ENCODE measurements around the gene USO1. TPM values are rescaled to one million over a fixed set of nuclear protein-coding genes. Genes with fewer than 3 reads are reported as not detected.
A peak's percentile ranks its signal among the peaks of the same experiment; 100 is the strongest.

The USO1 gene
- 41.3 and 41.7 TPM in 2 replicates for total RNA-seq

- intact Hi-C loops (cut with micrococcal nuclease): loop anchor here (1.0 to 10.0 kb wide), 11 partner anchors 26 to 1433 kb away; partner anchors contain the start of genes AREG, CCNG2, CDKL2 and G3BP2
- H3K4me1 Mint-ChIP-seq: peaks cover 52% of the 10 kb centered on the region
- no peaks in the 10 kb centered on the region for H3K9me3 Mint-ChIP-seq
Measured at GRCh38 chr4:75724066-75724866, at the start of gene USO1. Gene USO1 (plus strand): TSS chr4:75724577. CDS start chr4:75724820, 243 bp downstream.

GRCh38 chr4:75675004-75675531 is 49.3 kb upstream of the USO1 start:
- no peak overlapping the region for H3K27ac Mint-ChIP-seq
- no peaks in the 10 kb centered on the region for H3K27me3 Mint-ChIP-seq
- DNase-seq (no peak), ATAC-seq (ENCODE audit: low read depth) (no peak)
- CTCF ChIA-PET: interaction anchor here (0.7 kb wide), 1 partner anchor 49 kb away, joined by 3 read pairs; the partner anchor contains the start of gene USO1
- peaks cover 13% of the 10 kb centered on the region for H3K36me3 Mint-ChIP-seq (ENCODE audit: low read depth)
- H3K4me3 Mint-ChIP-seq: no peak overlapping the region
- POLR2A ChIA-PET: interaction anchor here (0.6 to 7.4 kb wide), 3 partner anchors 22 to 49 kb away, joined by 3 to 90 read pairs (median 50); partner anchors contain the start of gene USO1
- intact Hi-C loops (cut with micrococcal nuclease): no loop called here
- H3K9me3 Mint-ChIP-seq: no peaks in the 10 kb centered on the region
- peaks cover 31% of the 10 kb centered on the region for H3K4me1 Mint-ChIP-seq
- no peak for TF ChIP-seq CTCF (IDR thresholded peaks at IDR 0.05)

More at GRCh38 chr4:75724066-75724866, at the start of gene USO1:
- Mint-ChIP-seq H3K27me3 (no peaks in the 10 kb centered on the region), H3K4me3 (peak within 1 kb of the TSS; percentile 100), H3K36me3 (ENCODE audit: low read depth) (peaks cover 12% of the 10 kb centered on the region), H3K27ac (peak within 1 kb of the TSS; percentile 99)
- POLR2A ChIA-PET: interaction anchor here (0.6 to 3.7 kb wide), 22 partner anchors 10 to 462 kb away, joined by 3 to 90 read pairs (median 4); partner anchors contain the start of genes CDKL2, G3BP2, NAAA and RCHY1
- CTCF ChIA-PET: interaction anchor here (0.7 to 2.6 kb wide), 13 partner anchors 11 to 209 kb away, joined by 3 to 20 read pairs (median 4); partner anchors contain the start of genes G3BP2, RCHY1 and THAP6
- peak; percentile 23 for TF ChIP-seq CTCF (IDR thresholded peaks at IDR 0.05)
- DNase-seq: peak; percentile 99
- ATAC-seq (ENCODE audit: low read depth): peak; percentile 95

GRCh38 chr4:75678473-75678872 is 45.9 kb upstream of the USO1 start:
- Mint-ChIP-seq H3K9me3 (no peaks in the 10 kb centered on the region), H3K36me3 (ENCODE audit: low read depth) (peaks cover 2% of the 10 kb centered on the region), H3K27ac (no peak overlapping the region), H3K4me3 (no peak overlapping the region), H3K4me1 (peaks cover 12% of the 10 kb centered on the region), H3K27me3 (no peaks in the 10 kb centered on the region)
- DNase-seq (no peak), ATAC-seq (ENCODE audit: low read depth) (no peak)
- ChIA-PET POLR2A (no interaction called here), CTCF (no interaction called here)
- TF ChIP-seq CTCF (IDR thresholded peaks at IDR 0.05): no peak
- intact Hi-C loops (cut with micrococcal nuclease): no loop called here

GRCh38 chr4:75678965-75679364 is 45.4 kb upstream of the USO1 start:
- POLR2A ChIA-PET: no interaction called here
- CTCF ChIA-PET: no interaction called here
- H3K27ac Mint-ChIP-seq: no peak overlapping the region

More at GRCh38 chr4:75678965-75679364, 45.4 kb upstream of the USO1 start:
- Mint-ChIP-seq H3K27me3 (no peaks in the 10 kb centered on the region), H3K4me3 (no peak overlapping the region), H3K4me1 (peaks cover 7% of the 10 kb centered on the region), H3K9me3 (no peaks in the 10 kb centered on the region), H3K36me3 (ENCODE audit: low read depth) (no peaks in the 10 kb centered on the region)
- TF ChIP-seq CTCF (IDR thresholded peaks at IDR 0.05): no peak
- DNase-seq (no peak), ATAC-seq (ENCODE audit: low read depth) (no peak)
- intact Hi-C loops (cut with micrococcal nuclease): no loop called here
